HEK293 (cell line): ENCODE results near the gene ARAP1.

Experiments used
- KLF16 ChIP-seq: fragments of 450-650 bp; formaldehyde crosslinking; IDR thresholded peaks from 2 replicates; pipeline ENCODE4 v1.5.1; 2017; ENCODE audit warnings: missing biosample characterization, missing genetic modification characterization
- SP2 ChIP-seq: fragments of 450-650 bp; formaldehyde crosslinking; IDR thresholded peaks from 2 replicates; pipeline ENCODE4 v1.5.1; 2016; ENCODE audit warnings: missing biosample characterization, missing genetic modification characterization
- TCF7L2 ChIP-seq: IDR thresholded peaks from 2 replicates; pipeline ENCODE4 v1.6.1; 2011; ENCODE audit warnings: low read depth, mild to moderate bottlenecking, inconsistent platforms, low read length, moderate library complexity, borderline replicate concordance
- ZBTB21 ChIP-seq: fragments of 450-650 bp; formaldehyde crosslinking; IDR thresholded peaks from 2 replicates; pipeline ENCODE4 v1.5.1; 2017; ENCODE audit warnings: missing biosample characterization, missing genetic modification characterization
- ZNF544 ChIP-seq: fragments of 450-650 bp; formaldehyde crosslinking; IDR thresholded peaks from 2 replicates; pipeline ENCODE4 v1.5.0; 2017; ENCODE audit warnings: missing biosample characterization, missing genetic modification characterization
- ZNF585B ChIP-seq: fragments of 450-650 bp; formaldehyde crosslinking; IDR thresholded peaks from 2 replicates; pipeline ENCODE4 v1.5.1; 2016; ENCODE audit warnings: missing biosample characterization, missing genetic modification characterization
- ZNF785 ChIP-seq: fragments of 450-650 bp; formaldehyde crosslinking; IDR thresholded peaks from 2 replicates; pipeline ENCODE4 v1.5.1; 2016; ENCODE audit warnings: missing biosample characterization, missing genetic modification characterization
- ZXDB ChIP-seq: fragments of 450-650 bp; formaldehyde crosslinking; IDR thresholded peaks from 2 replicates; pipeline ENCODE4 v1.5.1; 2016; ENCODE audit warnings: missing biosample characterization, missing genetic modification characterization
- TF ChIP-seq, protein P1 (sequence below): fragments of 450-650 bp; formaldehyde crosslinking; IDR thresholded peaks from 2 replicates; pipeline ENCODE4 v1.5.1; 2016; ENCODE audit warnings: missing biosample characterization, missing genetic modification characterization
- TF ChIP-seq, protein P2 (sequence below): fragments of 450-650 bp; formaldehyde crosslinking; IDR thresholded peaks from 2 replicates; pipeline ENCODE4 v1.5.1; 2016; ENCODE audit warnings: missing biosample characterization, missing genetic modification characterization
- TF ChIP-seq, protein P3 (sequence below): fragments of 450-650 bp; formaldehyde crosslinking; IDR thresholded peaks from 2 replicates; pipeline ENCODE4 v1.5.0; 2017; ENCODE audit warnings: missing biosample characterization, missing genetic modification characterization, borderline replicate concordance

DNA sequence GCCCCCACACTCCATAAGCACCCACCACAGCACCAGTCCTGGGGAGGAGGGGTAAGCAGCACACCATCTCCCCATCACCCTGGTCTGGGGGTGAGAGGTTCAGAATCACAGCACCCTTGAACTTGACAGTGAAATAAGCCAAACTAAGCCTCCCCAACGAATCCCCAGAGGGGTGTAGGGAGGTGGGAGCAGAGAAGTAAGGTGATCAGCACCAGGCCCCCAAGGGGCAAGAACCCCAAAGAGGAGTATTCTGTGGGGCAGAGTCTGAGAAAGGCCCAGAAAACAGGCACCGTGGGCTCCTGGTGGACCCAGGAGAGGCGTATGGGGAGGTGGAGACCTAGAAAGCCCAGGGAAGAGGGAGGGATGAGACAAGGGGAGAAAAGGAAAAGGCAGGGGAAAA is 30.9 kb downstream of the ARAP1 start:
- TF ChIP-seq ZNF544 (tag by site-specific recombination) (no peak), KLF16 (tag by site-specific recombination) (no peak), SP2 (no peak), ZNF785 (tag by site-specific recombination) (no peak), ZNF585B (tag by site-specific recombination) (no peak), ZXDB (tag by site-specific recombination) (no peak), ZBTB21 (tag by site-specific recombination) (no peak), TCF7L2 (no peak)
- TF ChIP-seq, protein P1, sequence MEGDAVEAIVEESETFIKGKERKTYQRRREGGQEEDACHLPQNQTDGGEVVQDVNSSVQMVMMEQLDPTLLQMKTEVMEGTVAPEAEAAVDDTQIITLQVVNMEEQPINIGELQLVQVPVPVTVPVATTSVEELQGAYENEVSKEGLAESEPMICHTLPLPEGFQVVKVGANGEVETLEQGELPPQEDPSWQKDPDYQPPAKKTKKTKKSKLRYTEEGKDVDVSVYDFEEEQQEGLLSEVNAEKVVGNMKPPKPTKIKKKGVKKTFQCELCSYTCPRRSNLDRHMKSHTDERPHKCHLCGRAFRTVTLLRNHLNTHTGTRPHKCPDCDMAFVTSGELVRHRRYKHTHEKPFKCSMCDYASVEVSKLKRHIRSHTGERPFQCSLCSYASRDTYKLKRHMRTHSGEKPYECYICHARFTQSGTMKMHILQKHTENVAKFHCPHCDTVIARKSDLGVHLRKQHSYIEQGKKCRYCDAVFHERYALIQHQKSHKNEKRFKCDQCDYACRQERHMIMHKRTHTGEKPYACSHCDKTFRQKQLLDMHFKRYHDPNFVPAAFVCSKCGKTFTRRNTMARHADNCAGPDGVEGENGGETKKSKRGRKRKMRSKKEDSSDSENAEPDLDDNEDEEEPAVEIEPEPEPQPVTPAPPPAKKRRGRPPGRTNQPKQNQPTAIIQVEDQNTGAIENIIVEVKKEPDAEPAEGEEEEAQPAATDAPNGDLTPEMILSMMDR (tag by site-specific recombination), result no peak
- TF ChIP-seq, protein P2, sequence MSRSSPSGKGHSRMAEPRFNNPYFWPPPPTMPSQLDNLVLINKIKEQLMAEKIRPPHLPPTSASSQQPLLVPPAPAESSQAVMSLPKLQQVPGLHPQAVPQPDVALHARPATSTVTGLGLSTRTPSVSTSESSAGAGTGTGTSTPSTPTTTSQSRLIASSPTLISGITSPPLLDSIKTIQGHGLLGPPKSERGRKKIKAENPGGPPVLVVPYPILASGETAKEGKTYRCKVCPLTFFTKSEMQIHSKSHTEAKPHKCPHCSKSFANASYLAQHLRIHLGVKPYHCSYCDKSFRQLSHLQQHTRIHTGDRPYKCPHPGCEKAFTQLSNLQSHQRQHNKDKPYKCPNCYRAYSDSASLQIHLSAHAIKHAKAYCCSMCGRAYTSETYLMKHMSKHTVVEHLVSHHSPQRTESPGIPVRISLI (tag by site-specific recombination), result no peak
- TF ChIP-seq, protein P3, sequence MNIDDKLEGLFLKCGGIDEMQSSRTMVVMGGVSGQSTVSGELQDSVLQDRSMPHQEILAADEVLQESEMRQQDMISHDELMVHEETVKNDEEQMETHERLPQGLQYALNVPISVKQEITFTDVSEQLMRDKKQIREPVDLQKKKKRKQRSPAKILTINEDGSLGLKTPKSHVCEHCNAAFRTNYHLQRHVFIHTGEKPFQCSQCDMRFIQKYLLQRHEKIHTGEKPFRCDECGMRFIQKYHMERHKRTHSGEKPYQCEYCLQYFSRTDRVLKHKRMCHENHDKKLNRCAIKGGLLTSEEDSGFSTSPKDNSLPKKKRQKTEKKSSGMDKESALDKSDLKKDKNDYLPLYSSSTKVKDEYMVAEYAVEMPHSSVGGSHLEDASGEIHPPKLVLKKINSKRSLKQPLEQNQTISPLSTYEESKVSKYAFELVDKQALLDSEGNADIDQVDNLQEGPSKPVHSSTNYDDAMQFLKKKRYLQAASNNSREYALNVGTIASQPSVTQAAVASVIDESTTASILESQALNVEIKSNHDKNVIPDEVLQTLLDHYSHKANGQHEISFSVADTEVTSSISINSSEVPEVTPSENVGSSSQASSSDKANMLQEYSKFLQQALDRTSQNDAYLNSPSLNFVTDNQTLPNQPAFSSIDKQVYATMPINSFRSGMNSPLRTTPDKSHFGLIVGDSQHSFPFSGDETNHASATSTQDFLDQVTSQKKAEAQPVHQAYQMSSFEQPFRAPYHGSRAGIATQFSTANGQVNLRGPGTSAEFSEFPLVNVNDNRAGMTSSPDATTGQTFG (tag by site-specific recombination), result no peak
